Measurements from ENCODE around the gene ELMO1.

Gene ELMO1

DNA sequence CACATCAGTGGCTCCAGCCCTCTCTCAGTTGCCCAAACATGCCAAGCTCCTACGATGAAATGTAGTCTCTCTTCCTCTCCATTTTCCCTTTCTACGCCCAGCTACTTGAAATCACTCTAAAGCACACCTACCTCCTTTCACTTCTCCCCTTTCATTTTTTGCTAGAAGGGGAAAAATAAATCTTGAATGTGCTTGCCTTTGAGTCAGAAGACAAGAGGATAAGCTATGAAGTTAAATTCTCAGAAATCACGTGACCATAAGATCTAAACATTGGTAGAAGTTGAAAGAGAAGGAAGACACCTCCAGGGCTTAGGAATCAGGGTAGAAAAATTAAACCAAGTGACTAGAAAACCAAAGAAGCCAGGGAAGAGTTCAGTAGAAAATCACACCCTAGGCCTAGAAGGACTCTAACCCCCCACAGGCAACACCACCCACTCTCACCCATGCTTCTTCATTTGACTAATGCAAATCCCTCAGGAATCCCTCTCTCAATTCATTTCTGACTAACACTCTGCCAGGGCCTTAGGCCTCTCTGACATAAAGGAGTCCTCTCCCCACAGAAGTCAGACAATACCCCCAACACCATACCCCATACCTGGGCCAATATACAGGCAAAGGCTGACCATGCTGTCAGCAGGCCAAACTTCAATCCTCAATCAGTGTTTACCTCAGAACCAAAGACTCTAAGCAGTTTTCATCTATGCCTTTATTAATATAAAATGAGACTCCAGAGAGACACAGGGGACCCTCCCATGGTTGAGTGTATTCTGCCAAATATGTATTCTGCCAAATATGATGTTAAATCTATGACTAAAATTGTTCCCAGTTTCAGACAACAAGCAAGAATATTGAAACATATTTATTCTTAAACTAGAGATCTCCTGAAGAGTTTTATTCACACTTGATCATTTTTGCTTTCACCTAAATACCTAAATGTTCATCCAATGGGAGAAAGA lies 84.8 kb downstream of the ELMO1 start:
- DNase-seq = no peak

DNA sequence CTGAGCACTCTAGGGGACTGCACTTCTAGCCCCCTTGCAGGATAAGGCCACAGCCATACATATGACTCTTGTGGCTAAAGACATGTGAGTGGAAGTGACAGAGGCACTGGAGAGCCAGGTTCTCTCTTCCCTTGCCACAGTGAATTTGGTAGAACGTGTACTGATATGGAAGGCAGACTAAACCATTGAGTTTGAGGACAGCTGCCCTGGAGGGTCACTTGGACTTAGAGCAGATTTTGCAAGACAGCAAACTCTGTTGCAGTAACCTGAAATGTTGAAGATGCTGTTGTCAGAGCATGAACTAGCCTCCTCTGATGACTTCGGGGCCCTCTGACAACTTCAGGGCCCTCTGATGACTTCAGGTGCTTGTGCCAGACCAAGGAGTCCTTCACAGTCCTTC lies 85.9 kb downstream of the ELMO1 start:
- no peak for DNase-seq

DNA sequence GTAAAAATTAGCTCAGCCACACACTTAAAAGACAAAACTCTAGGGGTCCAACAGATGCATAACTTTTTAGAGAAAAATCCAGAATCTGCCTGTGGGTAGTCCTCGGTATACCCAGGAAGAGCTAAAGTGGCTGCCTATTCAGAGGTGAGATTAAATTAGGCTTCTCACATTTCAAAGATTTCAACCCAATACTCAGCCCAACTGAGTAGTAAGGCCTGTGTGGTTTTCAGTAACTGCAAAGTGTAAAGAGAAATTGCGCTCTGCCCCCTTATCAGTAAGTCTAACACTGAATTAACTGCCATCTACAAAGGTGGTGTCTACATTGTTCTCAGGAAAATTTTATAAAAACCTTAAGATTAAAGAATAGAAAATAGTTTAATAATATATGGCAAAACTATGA lies 88.2 kb downstream of the ELMO1 start:
- DNase-seq = no peak

DNA sequence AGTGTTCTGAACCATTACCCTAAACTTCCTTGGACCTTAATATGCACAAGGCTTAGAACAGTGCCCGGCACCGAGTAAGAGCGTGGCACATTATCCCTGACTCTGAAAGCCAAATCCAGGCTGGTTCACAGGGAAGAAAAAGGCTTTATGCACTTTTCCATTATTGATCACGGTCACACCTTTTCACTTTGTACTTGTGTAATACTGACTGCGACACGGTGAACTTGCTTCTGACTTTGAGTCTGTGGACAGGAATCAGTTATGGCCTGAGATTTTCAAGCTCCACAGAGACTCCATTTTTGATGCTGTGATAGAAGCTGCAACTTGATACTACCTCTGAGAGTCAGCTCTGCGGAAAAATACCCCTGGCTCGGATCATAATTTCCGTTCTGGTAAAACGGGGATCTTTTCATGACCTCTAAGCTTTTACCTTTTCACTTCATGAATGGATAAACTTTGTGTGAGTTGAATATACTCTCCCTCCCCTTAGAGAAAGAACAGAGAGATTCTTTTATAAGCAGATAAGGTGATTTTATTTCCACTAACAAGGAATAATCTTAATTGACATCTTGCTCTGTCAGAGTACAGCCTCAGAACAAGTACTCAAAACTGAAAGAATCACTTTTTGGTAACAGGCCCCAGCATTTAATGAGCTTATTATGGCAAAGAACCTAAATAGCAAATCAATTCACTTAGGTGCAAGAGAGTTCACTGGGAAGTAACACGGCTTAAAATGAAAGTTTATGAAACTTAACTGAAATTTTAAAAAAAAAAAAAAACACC lies 88.8 kb downstream of the ELMO1 start:
- peak; percentile 54 for DNase-seq

DNA sequence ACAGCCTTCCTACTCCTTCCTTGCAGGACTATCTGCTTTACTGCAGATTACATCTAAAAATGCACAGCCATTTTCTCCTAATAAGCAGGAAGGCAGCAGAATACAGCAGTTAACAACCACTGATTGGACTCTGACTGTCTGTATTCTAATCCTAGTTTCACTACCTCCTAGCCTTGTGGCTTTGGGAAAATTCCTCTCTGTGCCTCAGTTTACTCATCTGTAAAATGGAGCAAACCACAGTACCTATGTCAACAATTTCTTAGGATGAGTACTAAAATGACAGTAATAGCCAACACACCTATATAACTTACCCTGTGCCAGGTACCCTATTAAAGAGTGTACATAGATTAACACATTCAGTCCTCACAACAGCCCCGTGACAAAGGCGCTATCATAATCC lies 89.5 kb downstream of the ELMO1 start:
- no peak for DNase-seq

DNA sequence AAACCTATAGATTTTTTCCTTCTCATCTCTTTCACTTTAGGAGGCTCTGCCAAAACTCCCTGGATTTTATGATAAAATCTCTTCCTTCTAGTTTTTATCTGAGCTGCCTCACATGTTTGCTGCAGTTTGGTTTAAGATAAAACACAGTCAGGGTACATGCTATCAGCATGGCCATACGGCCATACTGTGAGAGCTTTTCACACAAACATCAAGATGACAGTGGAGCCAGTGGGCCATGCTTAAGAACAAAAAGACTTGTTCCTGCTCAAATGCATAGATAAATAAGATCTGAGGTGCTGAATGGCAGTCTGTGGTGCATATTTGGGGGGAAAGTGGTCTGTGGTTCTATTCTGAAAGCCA lies 91.0 kb downstream of the ELMO1 start:
- no peak for DNase-seq

DNA sequence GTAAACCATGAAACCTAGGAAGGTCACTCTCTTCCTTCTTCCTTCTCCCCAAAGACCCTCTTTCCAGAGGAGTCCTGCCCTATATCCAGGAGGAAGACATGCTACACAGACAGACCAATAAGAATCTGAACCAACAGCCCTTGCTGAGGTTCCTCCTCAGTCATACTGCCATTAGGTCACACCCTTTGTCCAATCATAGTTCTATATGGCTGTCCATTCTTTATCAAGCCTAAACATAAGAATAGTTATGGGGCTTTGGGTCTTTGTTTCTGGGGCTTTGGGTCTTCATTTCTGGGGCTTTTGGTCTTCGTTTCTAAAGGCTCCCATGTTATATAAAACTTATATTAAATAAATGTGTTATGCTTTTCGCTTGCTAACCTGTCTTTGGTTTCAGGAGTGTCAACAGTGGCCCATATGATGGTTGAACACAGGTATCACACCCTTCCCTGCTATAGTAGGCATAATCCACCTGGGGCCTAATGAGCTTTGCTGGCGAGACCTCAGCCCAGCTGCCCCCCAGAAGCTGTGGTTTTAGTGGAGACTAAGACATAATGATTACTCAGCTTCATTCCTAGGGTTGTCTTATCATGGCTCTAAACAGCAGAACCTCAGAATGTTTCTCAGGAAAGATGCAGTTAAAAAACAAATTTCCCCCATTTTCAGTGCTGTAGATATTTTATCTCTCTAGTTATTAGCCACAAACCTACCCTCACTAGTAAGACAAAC lies 91.6 kb downstream of the ELMO1 start:
- no peak for DNase-seq

DNA sequence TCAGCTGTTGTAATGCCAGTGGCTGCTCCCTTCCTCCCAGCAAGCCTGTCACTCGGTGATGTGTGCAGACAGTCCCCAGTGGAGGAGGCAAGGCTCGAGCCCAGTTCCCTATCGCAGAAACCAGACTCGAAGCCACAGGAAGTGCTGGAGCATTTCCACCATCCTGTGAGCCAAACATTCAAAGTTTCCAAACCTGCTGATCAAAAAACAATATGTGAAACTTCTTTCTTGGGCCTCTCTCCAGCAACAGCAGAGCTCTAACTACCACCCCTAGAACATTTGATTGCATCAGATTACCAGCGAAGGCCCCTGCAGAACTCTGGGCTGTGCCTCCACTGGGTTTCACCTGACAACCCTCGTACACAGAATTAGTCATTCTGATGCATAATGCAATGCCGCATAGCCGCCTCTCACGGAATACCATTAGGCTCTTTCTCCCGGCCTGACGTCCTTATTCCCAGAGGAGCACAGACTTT lies 94.0 kb downstream of the ELMO1 start:
- no peak for DNase-seq

DNA sequence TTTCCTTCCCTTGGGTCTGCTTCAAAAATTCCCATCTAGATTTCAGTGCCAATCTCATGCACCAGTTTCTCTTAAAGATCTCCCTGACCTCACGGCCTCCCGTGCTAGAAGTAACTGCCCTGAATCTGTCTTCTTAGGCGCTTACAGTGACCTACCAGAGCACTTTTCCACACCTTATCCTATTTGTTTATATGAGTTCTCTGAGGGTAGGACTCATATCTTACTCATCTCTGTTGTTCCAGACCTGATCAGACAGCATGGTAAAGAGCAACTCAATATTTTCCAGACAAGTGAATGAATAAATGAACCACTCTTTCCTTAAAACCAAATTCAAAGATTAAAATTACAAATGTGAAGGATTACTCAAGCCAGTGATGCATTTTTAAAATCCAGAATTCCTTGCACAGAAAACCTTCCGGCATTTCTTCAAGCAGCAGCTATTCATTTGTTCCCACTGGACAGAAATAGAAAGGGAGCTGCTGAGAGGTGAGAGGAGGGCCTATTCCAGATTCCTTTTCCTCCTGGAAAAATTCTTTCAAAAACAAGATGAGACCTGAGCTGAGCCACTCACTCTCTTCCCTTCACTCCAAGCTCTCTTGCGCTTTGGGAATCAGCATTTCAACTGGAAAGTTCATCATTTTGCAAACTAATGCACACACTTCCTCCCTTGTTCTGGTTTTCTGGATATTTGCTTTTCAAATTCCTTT lies 94.6 kb downstream of the ELMO1 start:
- DNase-seq = no peak

DNA sequence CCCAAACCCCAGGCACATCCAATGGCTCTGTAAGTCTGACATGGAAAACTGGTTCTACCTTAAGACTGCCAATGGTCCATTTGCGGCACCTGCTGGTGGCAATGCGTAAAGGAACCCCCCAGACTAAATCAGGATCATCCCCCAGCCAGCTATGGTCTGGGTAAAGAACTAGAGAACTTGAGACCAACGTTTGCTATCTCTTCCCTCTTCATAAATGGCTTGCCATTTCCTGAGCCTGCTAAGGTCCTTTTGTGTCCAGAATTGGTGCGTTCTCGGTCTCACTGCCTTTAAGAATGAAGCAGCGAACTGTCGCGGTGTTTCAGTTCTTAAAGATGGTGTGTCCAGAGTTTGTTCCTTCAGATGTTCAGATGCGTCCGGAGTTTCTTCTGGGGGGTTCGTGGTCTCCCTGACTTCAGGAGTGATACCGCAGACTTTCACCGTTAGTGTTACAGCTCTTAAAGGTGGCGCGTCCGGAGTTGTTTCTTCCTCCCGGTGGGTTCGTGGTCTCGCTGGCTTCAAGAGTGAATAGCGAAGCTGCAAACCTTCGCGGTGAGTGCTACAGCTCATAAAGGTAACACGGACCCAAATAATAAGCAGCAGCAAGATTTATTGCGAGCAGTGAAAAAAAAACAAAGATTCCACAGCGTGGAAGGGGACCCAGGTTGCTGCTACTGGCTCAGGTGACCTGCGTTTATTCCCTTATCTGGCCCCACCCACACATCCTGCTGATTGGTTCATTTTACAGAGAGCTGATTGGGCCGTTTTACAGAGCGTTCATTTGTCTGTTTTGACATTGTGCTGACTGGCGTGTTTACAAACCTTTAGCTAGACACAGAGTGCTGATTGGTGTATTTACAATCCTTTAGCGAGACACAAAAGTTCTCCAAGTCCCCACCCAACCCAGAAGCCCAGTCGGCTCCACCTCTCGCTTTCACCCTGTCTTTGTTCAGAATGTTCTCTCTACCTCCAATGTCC lies 95.4 kb downstream of the ELMO1 start:
- DNase-seq = no peak

DNA sequence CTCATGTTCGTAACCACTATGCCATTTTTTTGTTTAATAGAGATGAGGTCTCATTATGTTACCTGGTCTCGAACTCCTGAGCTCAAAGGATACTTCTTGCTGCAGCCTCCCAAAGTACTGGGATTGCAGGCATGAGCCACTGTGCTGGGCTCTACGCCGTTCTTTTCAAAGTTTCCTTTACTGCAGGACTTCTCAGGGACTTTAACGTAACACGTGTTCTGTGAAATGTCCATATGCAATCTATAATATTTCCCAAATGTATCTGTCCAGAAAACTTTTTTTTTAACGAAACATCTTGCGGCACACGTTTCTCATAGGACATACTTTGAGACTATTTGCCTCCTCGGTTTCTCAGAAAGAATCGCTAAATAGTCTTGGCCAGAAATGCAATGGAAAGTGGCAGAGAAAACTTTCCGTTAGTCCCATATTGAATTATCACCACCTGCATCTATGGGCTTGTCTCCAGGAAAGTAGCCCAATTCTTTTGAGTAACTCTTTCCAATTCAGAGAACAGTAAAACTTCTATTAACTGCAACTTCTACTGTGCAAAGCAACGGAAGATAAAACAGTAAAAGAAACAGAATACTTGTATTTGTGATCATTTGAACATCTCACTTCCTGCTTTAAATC lies 96.3 kb downstream of the ELMO1 start:
- no peak for DNase-seq

DNA sequence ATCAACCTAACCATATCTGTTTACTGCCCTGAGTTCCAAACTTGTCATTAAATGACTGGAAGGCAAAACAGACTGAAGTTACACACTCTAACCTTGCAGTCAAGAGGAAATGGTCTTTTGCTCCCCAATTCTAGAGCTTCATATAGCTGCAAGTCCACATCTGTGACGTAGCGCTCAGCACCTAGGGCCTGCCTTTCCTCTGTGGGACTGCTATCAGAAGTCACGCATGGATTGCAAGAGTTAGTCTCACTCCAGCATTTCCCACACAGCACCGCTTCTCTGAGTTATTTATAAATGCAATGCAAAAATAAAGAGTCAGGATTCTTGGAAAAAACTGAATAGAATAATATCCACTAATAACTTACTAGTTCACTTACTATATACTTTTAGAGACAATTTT lies 96.9 kb downstream of the ELMO1 start:
- no peak for DNase-seq

DNA sequence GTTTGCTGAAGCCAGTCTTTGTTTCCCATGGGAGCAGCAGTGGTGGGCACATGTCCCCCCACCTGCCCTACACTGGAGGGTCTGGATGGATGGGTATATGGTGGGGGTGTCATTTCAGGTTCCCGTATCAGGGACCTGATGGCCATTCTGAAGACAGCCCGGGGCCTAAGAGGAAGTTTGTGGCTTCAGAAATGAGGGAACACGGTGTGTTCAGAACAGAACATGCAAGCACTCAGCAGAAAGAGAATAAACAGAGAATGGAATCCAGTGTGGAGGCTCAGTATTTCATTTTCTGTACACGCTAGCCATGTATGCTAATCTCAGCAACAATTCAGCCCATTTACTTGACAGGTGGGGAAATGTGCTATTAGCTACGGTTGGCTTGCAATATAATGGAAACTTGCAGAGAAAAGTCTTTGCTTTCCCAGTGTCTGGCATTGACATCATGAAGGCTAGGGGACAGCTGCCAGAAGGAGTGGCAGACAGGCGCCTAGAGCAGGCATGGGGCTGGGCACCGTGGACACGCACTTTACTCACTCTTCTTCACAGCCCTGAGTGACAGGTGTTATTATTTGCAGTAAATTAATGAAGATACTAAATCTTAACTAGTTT lies 98.6 kb downstream of the ELMO1 start:
- DNase-seq = no peak

DNA sequence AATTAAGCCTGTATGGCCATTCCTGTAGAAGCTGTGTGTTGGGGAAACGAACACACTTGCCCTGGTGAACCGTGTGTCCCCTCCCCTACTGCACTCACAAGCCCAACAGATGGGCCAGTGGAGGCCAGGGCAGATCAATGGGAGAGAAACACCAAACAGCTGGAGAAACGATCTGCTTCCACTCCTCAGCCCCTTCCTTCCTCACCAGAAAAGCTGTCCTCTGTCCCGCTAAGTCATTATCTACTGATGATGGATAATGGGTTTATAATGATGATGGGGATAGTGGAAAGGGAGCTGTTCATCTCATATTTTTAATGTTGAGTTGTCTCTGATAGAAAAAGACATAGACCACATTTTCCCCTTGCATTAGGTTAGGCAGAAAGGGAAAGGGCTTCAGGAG lies 99.7 kb downstream of the ELMO1 start:
- DNase-seq = peak; percentile 51

DNA sequence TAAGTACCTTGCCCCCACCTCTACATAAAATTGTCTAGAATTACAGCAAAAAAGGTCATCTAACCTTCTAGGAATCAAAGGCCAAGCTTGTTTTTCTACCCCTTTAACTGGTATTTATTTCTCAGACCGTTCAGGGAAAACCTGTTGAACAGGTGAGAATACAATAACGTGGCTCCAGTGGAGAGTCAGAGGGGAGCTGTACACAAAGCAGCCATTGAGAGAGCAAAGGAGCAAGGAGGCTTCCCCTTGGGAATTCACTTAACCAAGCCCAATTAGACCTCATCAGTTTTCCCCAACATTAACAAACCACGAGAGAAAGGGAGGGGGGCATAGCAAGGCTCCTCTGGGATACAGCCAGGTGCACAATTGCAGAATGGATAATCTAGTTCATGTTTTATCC lies 101.9 kb downstream of the ELMO1 start:
- DNase-seq = peak; percentile 58

DNA sequence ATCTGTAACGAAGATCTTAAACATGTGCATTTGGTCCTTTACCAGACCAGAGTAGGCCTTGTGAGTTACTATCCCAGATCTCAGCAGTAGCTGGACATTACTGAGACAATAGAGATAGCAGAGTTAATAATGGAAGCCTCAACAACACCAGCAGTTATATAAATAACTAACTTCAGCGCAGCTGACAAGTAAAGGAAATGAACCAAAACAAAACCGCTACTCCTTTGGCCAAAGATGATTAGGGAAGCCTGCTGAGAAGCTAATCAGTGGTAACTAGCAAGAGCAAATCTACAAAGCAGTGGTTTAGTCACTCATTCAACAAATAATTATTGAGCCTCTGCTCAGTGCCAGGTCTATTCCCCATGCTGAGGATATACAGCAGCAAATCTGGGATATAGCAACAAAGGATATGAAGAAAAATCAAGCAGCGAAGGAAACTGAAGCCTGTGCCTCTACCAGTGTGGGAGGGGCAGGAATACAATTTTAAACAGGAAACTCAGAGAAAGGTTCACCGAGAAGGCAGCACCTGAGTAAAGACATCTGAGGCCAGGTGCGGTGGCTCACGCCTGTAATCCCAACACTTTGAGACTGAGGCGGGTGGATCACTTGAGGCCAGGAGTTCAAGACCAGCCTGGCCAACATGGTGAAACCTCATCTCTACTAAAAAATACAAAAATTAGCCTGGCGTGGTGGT lies 103.6 kb downstream of the ELMO1 start:
- no peak for DNase-seq

DNA sequence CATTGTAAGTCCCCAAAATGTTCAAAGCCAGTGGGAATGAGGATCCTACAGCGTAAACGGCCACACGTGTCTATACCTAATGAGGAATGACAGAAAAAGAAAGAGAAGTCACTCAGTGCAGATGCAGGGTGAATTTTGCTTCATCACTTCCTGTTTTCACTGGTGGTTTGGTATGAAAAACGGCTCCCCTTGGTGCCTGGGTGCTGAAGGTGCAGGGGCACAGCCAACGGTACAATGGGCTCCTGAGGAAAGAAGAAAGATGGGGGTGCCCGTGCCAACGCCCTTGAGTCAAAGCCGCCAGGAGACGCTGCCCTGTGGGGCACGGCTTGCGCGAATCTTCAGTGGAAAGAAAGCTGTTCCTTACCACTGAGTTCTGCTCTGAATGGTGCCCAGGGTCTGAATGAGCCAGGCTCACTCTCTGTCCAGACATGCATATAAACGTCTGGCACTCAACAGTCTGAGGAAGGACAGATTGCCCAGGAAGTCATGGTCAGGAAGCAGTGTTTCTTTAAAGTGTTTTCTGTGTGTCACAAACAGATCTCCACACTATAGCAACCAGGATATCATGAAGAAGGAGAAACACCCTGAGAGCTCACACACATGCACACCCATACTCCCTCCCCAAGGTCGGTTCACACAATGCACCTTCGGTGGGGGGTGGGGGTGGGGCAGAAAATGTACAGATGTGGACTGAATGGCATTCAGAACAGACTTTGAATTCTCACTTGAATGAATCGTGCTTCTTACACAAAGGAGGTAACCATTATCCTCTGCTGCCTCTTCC lies 105.8 kb downstream of the ELMO1 start:
- DNase-seq = no peak

DNA sequence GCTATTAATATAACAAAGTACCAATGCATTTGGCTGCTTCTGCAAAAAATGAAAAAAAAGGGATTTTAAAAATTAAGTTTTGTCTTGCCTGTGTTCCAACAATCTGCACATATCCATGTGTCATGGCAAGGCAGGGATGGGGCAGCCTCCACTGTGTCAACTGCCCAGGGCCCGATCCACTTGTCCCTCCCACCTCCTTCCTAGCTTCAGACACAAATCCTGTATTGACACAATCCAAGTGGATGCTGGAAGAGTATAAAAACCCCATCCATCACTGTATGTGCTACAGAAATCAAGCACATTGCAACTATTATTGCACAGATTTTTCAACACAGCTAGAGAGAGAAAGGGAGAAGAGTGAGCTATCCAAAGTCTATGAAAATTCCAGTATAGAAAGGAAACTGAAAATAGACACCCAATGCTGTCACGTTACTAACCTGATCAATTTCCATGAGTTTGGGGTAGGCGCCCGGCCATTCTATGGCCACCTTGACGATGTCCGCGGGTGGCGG lies 106.4 kb downstream of the ELMO1 start:
- no peak for DNase-seq
